B cell (primary cell): ENCODE results near the gene HPX. TPM values are rescaled to one million over a fixed set of nuclear protein-coding genes. Genes with fewer than 3 reads are reported as not detected.

Source experiments
- ATAC-seq: fragments of 200-7000 bp; cut with Tn5 transposase; one replicate; pipeline ENCODE4 v1.10.0; 2021; ENCODE audit warnings: low read depth, mild to moderate bottlenecking, moderate number of reproducible peaks, moderate library complexity
- CTCF ChIA-PET: fragments of 350-600 bp; sonication (Branson Sonifier 250); formaldehyde crosslinking; loops from one replicate; lab custom pipeline; 2021; ENCODE audit warnings: antibody characterized with exemption, inconsistent platforms; lab: Charles Lee
- POLR2A ChIA-PET: fragments of 350-600 bp; sonication (Branson Sonifier 250); formaldehyde crosslinking; loops from one replicate; lab custom pipeline; 2021; ENCODE audit warnings: antibody characterized with exemption; lab: Charles Lee
- DNase-seq: peaks from one replicate; pipeline ENCODE4 v3.0.0; 2013
- H2AFZ ChIP-seq: 2 replicates; pipeline ENCODE4 v1.6.1; 2012; ENCODE audit warnings: mild to moderate bottlenecking, low read depth, low read length; ENCODE audit not compliant: insufficient read depth, poor library complexity, severe bottlenecking
- H3K27ac ChIP-seq, 2 donors: 1 replicate in 1 of 2; 2 replicates in 1 of 2; pipeline ENCODE4 v1.5.1; 2012 to 2013; ENCODE audit warnings: low read length in 2 of 2, mild to moderate bottlenecking in 2 of 2, moderate library complexity in 1 of 2
- H3K27me3 ChIP-seq, 4 experiments: fragments of 200-600 bp in 1 of 4; sonication (generic) in 1 of 4; replicated peaks in 1 of 4; 1 replicate in 2 of 4; 2 replicates in 2 of 4; pipeline versions ENCODE4 v1.6.1 to v1.7.0; 2013 to 2016; ENCODE audit warnings: low read length in 3 of 4, mild to moderate bottlenecking in 2 of 4, mixed read lengths in 1 of 4, moderate library complexity in 1 of 4; ENCODE audit not compliant: insufficient read depth in 4 of 4, control insufficient read depth in 3 of 4; ENCODE audit errors: control extremely low read depth in 1 of 4
- H3K36me3 ChIP-seq, 2 experiments: replicated peaks in 1 of 2; 1 replicate in 1 of 2; 2 replicates in 1 of 2; pipeline versions ENCODE4 v1.6.1 to v1.7.1; 2013; ENCODE audit warnings: low read length in 1 of 2; ENCODE audit not compliant: insufficient read depth in 2 of 2, control insufficient read depth in 1 of 2; ENCODE audit errors: control extremely low read depth in 1 of 2, extremely low read depth in 1 of 2
- H3K4me1 ChIP-seq, 2 donors: fragments of 200-600 bp in 1 of 2; sonication (generic) in 1 of 2; 1 replicate in 1 of 2; 2 replicates in 1 of 2; pipeline versions ENCODE4 v1.5.1 to v1.6.1; 2013 to 2017; ENCODE audit warnings: low read length in 2 of 2; ENCODE audit not compliant: control insufficient read depth in 2 of 2, insufficient read depth in 2 of 2
- H3K4me2 ChIP-seq: replicated peaks from 2 replicates; pipeline ENCODE3; 2012; ENCODE audit warnings: mild to moderate bottlenecking, low read depth, low read length; ENCODE audit not compliant: poor library complexity, severe bottlenecking
- H3K4me3 ChIP-seq, 5 experiments: fragments of 200-600 bp in 1 of 5; sonication (generic) in 1 of 5; 1 replicate in 3 of 5; 2 replicates in 2 of 5; pipeline versions ENCODE4 v1.5.1 to v1.7.0; 2011 to 2016; ENCODE audit warnings: low read length in 4 of 5, mild to moderate bottlenecking in 4 of 5, low read depth in 2 of 5, control low read depth in 1 of 5, moderate library complexity in 1 of 5; ENCODE audit not compliant: insufficient read depth in 1 of 5; ENCODE audit errors: control extremely low read depth in 1 of 5, extremely low read depth in 1 of 5
- H3K79me2 ChIP-seq: fragments of 200-600 bp; sonication (generic); one replicate; pipeline ENCODE4 v1.6.0; 2016; ENCODE audit warnings: low read length; ENCODE audit not compliant: control insufficient read depth, insufficient read depth
- H3K9ac ChIP-seq: fragments of 200-600 bp; sonication (generic); 2 replicates; pipeline ENCODE4 v1.6.1; 2017; ENCODE audit warnings: mild to moderate bottlenecking, low read length, moderate library complexity
- H3K9me3 ChIP-seq, 3 donors: one replicate each; pipeline versions ENCODE4 v1.6.1 to v1.7.1; 2013; ENCODE audit warnings: low read length in 2 of 3; ENCODE audit not compliant: control insufficient read depth in 2 of 3, insufficient read depth in 1 of 3; ENCODE audit errors: control extremely low read depth in 1 of 3
- H4K20me1 ChIP-seq: 2 replicates; pipeline ENCODE4 v1.6.0; 2012; ENCODE audit warnings: mild to moderate bottlenecking, low read length; ENCODE audit not compliant: insufficient read depth, control insufficient read depth, poor library complexity, severe bottlenecking
- H3K27ac Mint-ChIP-seq: one replicate; pipeline ENCODE4 v1.8.0; 2021; ENCODE audit warnings: mixed read lengths
- H3K27me3 Mint-ChIP-seq: one replicate; pipeline ENCODE4 v1.8.0; 2021; ENCODE audit warnings: mixed read lengths
- H3K4me1 Mint-ChIP-seq: one replicate; pipeline ENCODE4 v1.8.0; 2021; ENCODE audit warnings: mixed read lengths
- H3K4me3 Mint-ChIP-seq: one replicate; pipeline ENCODE4 v1.8.0; 2021; ENCODE audit warnings: mixed read lengths
- H3K9me3 Mint-ChIP-seq: one replicate; pipeline ENCODE4 v1.8.0; 2022; ENCODE audit warnings: mixed read lengths; ENCODE audit not compliant: insufficient read depth
- CTCF ChIP-seq: fragments of 200-600 bp; IDR thresholded peaks from one replicate; pipeline ENCODE4 v1.8.0; 2022; ENCODE audit warnings: antibody characterized with exemption, mild to moderate bottlenecking
- EZH2 ChIP-seq: IDR thresholded peaks from 2 replicates; pipeline ENCODE4 v1.6.1; 2012; ENCODE audit warnings: borderline replicate concordance, low read depth, mild to moderate bottlenecking, moderate library complexity, low read length; ENCODE audit not compliant: insufficient read depth, poor library complexity, severe bottlenecking
- WGBS: methylation state at CpG from one replicate; pipeline ENCODE4 v1.1.5; 2013; ENCODE audit warnings: missing lambda C conversion rate; ENCODE audit not compliant: insufficient coverage; 5-methylcytosine and 5-hydroxymethylcytosine counted together
- intact Hi-C: fragments of 100-400 bp; cut with micrococcal nuclease; formaldehyde crosslinking; loops from one replicate; pipeline ENCODE4 v1.10.0; 2022
- polyA plus RNA-seq: library from polyadenylated mRNA; depleted of rRNA; stranded (reverse); fragments of >200 nt; gene quantifications from 2 replicates; pipeline ENCODE4 v1.2.3, GENCODE V29; 2012
- total RNA-seq, 2 donors: library from RNA; stranded (reverse); fragments of 120-200 nt in 1 of 2; gene quantifications; 1 replicate in 1 of 2; 2 replicates in 1 of 2; pipeline versions ENCODE4 v1.2.3 to v1.2.4, GENCODE V29; 2013 to 2022

HPX gene
- total and polyA plus RNA-seq, 2 donors (not counting 1 experiment from before 2014, with no cell fraction given), result 0.64 to 1.1 TPM

DNA sequence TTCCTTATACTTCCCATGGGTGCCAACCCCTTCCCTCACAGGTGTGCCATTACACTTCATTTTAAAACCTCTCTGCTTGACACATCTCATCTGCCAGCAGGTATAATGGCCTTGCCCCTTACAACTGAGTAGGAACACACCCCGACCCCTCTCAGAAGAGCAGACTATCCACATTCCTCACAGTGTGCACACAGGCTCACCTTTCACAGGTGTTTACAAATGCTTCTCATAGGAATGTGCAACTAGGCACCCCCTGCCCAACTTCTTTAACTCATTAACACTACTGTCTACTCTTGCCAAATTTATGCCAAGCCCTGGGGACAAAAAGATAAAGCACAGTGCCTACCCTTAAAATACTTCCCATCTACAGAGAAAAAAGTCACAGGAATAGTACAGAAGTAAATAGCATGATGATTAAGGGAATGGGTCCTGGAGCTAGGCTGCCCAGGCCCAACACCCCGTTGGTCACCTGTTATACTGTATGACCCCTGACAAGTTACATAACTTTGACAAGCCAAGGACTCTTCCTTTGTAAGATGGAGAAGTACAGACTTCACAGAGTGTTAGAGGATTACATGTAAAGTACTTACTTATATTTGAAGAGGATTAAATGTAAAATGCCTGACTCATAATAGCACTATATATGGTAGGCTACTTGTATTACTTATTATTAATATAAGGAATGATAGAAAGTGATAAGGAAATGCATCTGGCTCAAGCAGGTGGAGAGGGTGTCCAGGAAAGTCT is 17.7 kb upstream of the HPX start:
- no peak overlapping the region for H2AFZ ChIP-seq
- 56% methylated on average over 1 of the region's 2 CpGs for WGBS
- no peaks in the 10 kb centered on the region for H3K27me3 Mint-ChIP-seq
- no peaks in the 10 kb centered on the region for H3K4me1 ChIP-seq
- TF ChIP-seq CTCF, result no peak
- no peak for TF ChIP-seq EZH2
- ChIA-PET POLR2A (no interaction called here), CTCF (interaction anchor here (1.0 kb wide), 1 partner anchor 80 kb away, joined by 3 read pairs; no protein-coding TSS in a partner anchor)
- no peaks in the 10 kb centered on the region for H3K27me3 ChIP-seq
- no peak overlapping the region for H3K9ac ChIP-seq
- no peak overlapping the region for H3K4me3 ChIP-seq
- no peaks in the 10 kb centered on the region for H3K79me2 ChIP-seq
- no peak overlapping the region for H3K4me2 ChIP-seq
- H3K4me3 Mint-ChIP-seq, result no peak overlapping the region
- H3K27ac ChIP-seq, result no peak overlapping the region
- DNase-seq, result no peak
- ATAC-seq, result no peak
- H3K9me3 Mint-ChIP-seq, result no peaks in the 10 kb centered on the region
- no peaks in the 10 kb centered on the region for H3K9me3 ChIP-seq
- H3K4me1 Mint-ChIP-seq, result no peaks in the 10 kb centered on the region
- no peak overlapping the region for H3K27ac Mint-ChIP-seq
- intact Hi-C loops, result no loop called here
- peaks cover 0 to 18% of the 10 kb centered on the region in 2 experiments for H3K36me3 ChIP-seq
- H4K20me1 ChIP-seq, result no peaks in the 10 kb centered on the region

DNA sequence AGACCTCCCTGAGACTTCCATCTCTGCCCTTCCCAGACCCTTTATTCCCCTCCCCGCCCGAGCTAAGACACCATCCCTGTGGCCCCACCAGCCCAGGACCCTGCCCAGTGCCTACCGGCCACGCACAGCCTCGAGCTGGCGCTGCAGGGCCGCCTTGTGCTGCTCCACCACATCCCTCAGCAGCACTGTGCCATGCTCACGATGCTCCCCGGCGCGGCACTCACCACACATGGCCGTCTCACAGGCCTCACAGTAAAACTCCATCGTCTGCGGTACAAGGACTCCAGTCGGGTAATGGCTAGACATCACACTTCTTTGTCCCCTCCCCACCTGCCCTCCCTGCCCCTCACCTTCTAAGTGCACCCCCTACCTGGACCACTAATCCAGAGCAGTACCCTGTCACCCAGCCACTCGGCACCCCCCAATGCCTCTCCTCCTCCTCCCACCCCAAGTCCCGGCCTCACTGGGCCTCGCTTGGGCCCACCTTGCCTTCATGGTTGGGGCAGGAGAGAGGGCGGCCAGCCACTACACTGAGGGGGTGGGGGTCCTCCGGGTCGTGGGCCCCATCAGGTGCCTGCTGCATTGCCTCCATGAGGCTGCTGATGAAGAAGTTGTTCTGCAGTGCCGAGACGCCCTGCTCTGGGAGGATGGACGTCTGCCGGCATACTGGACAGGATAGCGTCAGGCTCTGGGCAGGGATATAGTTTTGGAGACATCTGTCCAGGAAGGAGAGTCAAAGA is 17.0 kb upstream of the HPX start:
- H4K20me1 ChIP-seq, result no peaks in the 10 kb centered on the region
- POLR2A ChIA-PET, result no interaction called here
- Mint-ChIP-seq H3K27me3 (no peaks in the 10 kb centered on the region), H3K4me1 (no peaks in the 10 kb centered on the region), H3K27ac (no peak overlapping the region), H3K4me3 (no peak overlapping the region), H3K9me3 (no peaks in the 10 kb centered on the region)
- intact Hi-C loops, result no loop called here
- no peaks in the 10 kb centered on the region for H3K4me1 ChIP-seq
- 95% methylated on average over 22 of the region's 26 CpGs for WGBS
- CTCF ChIA-PET, result interaction anchor here (1.2 kb wide), 1 partner anchor 95 kb away, joined by 3 read pairs; no protein-coding TSS in a partner anchor
- ATAC-seq (no peak), DNase-seq (no peak)
- H2AFZ ChIP-seq, result no peak overlapping the region
- peaks cover 0 to 18% of the 10 kb centered on the region in 2 experiments for H3K36me3 ChIP-seq
- no peaks in the 10 kb centered on the region for H3K9me3 ChIP-seq
- no peak overlapping the region for H3K4me2 ChIP-seq
- H3K9ac ChIP-seq, result no peak overlapping the region
- no peaks in the 10 kb centered on the region for H3K79me2 ChIP-seq
- no peak overlapping the region for H3K4me3 ChIP-seq
- TF ChIP-seq EZH2 (no peak), CTCF (no peak)
- H3K27me3 ChIP-seq, result no peaks in the 10 kb centered on the region
- H3K27ac ChIP-seq, result no peak overlapping the region
